H1 (cell line): ENCODE measurements around the gene WDR48. TPM values are rescaled to one million over a fixed set of nuclear protein-coding genes. Genes with fewer than 3 reads are reported as not detected.

Source experiments
- CTCF ChIA-PET: fragments of 300-600 bp; sonication (Branson Sonifier 250); formaldehyde crosslinking; loops from one replicate; lab custom pipeline; 2021; ENCODE audit not compliant: partially characterized antibody; lab: Charles Lee
- POLR2A ChIA-PET: fragments of 300-600 bp; sonication (Branson Sonifier 250); formaldehyde crosslinking; loops from one replicate; lab custom pipeline; 2021; ENCODE audit warnings: inconsistent platforms; ENCODE audit not compliant: partially characterized antibody; lab: Charles Lee
- DNase-seq, 2 experiments: peaks; one replicate each; pipeline versions ENCODE4 v3.0.0 to v3.0.0-alpha.2; 2010 to 2022; ENCODE audit warnings: low spot score in 2 of 2, low read depth in 1 of 2, mixed read lengths in 1 of 2
- FAIRE-seq: peaks from 2 replicates; lab custom pipeline; 2011; peaks lifted over from hg19 to GRCh38; lab: Jason Lieb, UNC
- H2AFZ ChIP-seq: 2 replicates; pipeline ENCODE4 v1.8.1; 2012; ENCODE audit warnings: low read length, inconsistent platforms
- H2AK5ac ChIP-seq: 2 replicates; pipeline ENCODE4 v1.6.1; 2013; ENCODE audit warnings: low read depth, low read length
- H2BK120ac ChIP-seq: replicated peaks from 2 replicates; pipeline ENCODE3; 2013; ENCODE audit warnings: low read depth, low read length, inconsistent platforms
- H2BK12ac ChIP-seq: 2 replicates; pipeline ENCODE4 v1.6.1; 2013; ENCODE audit warnings: low read depth, low read length
- H2BK15ac ChIP-seq: 2 replicates; pipeline ENCODE4 v1.6.1; 2013; ENCODE audit warnings: low read length
- H2BK20ac ChIP-seq: 2 replicates; pipeline ENCODE4 v1.6.1; 2013; ENCODE audit warnings: low read length
- H2BK5ac ChIP-seq: 2 replicates; pipeline ENCODE4 v1.6.1; 2013; ENCODE audit warnings: low read depth, low read length
- H3K14ac ChIP-seq: 2 replicates; pipeline ENCODE4 v1.6.1; 2013; ENCODE audit warnings: inconsistent platforms; ENCODE audit not compliant: insufficient read length
- H3K18ac ChIP-seq: 2 replicates; pipeline ENCODE4 v1.6.1; 2013; ENCODE audit warnings: low read length; ENCODE audit errors: extremely low read depth
- H3K23ac ChIP-seq: 2 replicates; pipeline ENCODE4 v1.6.1; 2013; ENCODE audit warnings: inconsistent platforms; ENCODE audit not compliant: insufficient read length
- H3K23me2 ChIP-seq: 2 replicates; pipeline ENCODE4 v1.6.1; 2013; ENCODE audit warnings: low read depth, low read length
- H3K27ac ChIP-seq: 2 replicates; pipeline ENCODE4 v1.6.1; 2011; ENCODE audit warnings: low read depth, low read length, inconsistent platforms
- H3K27me3 ChIP-seq, 4 experiments: replicated peaks in 1 of 4; 1 replicate in 1 of 4; 2 replicates in 3 of 4; pipeline versions ENCODE4 v1.6.1 to v1.8.1; 2011 to 2013; ENCODE audit warnings: low read length in 3 of 4, mild to moderate bottlenecking in 3 of 4, inconsistent platforms in 2 of 4, mixed read lengths in 2 of 4, moderate library complexity in 1 of 4; ENCODE audit not compliant: control insufficient read depth in 3 of 4, insufficient read depth in 3 of 4; ENCODE audit errors: extremely low read depth in 1 of 4
- H3K36me3 ChIP-seq, 4 experiments: 2 replicates each; pipeline versions ENCODE4 v1.6.1 to v1.8.1; 2011 to 2013; ENCODE audit warnings: mild to moderate bottlenecking in 4 of 4, low read length in 3 of 4, moderate library complexity in 2 of 4, control low read depth in 1 of 4, inconsistent platforms in 1 of 4; ENCODE audit not compliant: insufficient read depth in 4 of 4, control insufficient read depth in 2 of 4
- H3K4ac ChIP-seq: replicated peaks from 2 replicates; pipeline ENCODE3; 2013; ENCODE audit warnings: low read length, low read depth, mixed read lengths, inconsistent platforms; ENCODE audit not compliant: insufficient read length
- H3K4me1 ChIP-seq, 4 experiments: replicated peaks in 1 of 4; 1 replicate in 1 of 4; 2 replicates in 3 of 4; pipeline versions ENCODE4 v1.6.1 to v1.8.1; 2011 to 2013; ENCODE audit warnings: low read length in 3 of 4, inconsistent platforms in 2 of 4, mixed read lengths in 1 of 4; ENCODE audit not compliant: insufficient read depth in 4 of 4, control insufficient read depth in 3 of 4
- H3K4me2 ChIP-seq, 2 experiments: 2 replicates each; pipeline versions ENCODE4 v1.6.1 to v1.8.1; 2011 to 2013; ENCODE audit warnings: low read depth in 2 of 2, low read length in 2 of 2, control low read depth in 1 of 2, inconsistent platforms in 1 of 2, mild to moderate bottlenecking in 1 of 2; ENCODE audit not compliant: insufficient read depth in 1 of 2
- H3K4me3 ChIP-seq, 4 experiments: fragments of 200-600, 300-600 bp in 1 of 4; sonication (generic), shearing (Covaris generic), sonication (Bioruptor Twin) in 1 of 4; 2 replicates each; pipeline versions ENCODE4 v1.5.1 to v1.8.1; 2011 to 2016; ENCODE audit warnings: low read length in 4 of 4, low read depth in 3 of 4, control low read depth in 2 of 4, inconsistent platforms in 2 of 4, mild to moderate bottlenecking in 2 of 4, mixed read lengths in 1 of 4, moderate library complexity in 1 of 4; ENCODE audit not compliant: insufficient read depth in 2 of 4; ENCODE audit errors: extremely low read depth in 1 of 4
- H3K56ac ChIP-seq: replicated peaks from 2 replicates; pipeline ENCODE3; 2013; ENCODE audit warnings: low read depth, mild to moderate bottlenecking, mixed read lengths, low read length, inconsistent platforms; ENCODE audit not compliant: insufficient read length
- H3K79me1 ChIP-seq: 2 replicates; pipeline ENCODE4 v1.6.1; 2013; ENCODE audit warnings: low read depth, low read length, control low read depth
- H3K79me2 ChIP-seq, 2 experiments: 2 replicates each; pipeline versions ENCODE4 v1.6.1 to v1.8.1; 2012 to 2013; ENCODE audit warnings: low read length in 2 of 2, mild to moderate bottlenecking in 2 of 2, inconsistent platforms in 1 of 2; ENCODE audit not compliant: insufficient read depth in 2 of 2, control insufficient read depth in 1 of 2
- H3K9ac ChIP-seq, 4 experiments: replicated peaks in 1 of 4; 1 replicate in 1 of 4; 2 replicates in 3 of 4; pipeline versions ENCODE4 v1.6.1 to v1.8.1; 2011 to 2013; ENCODE audit warnings: low read depth in 3 of 4, low read length in 3 of 4, control low read depth in 2 of 4, mild to moderate bottlenecking in 2 of 4, moderate library complexity in 2 of 4, inconsistent platforms in 1 of 4; ENCODE audit errors: extremely low read depth in 1 of 4
- H3K9me3 ChIP-seq, 2 experiments: 2 replicates each; pipeline versions ENCODE4 v1.6.1 to v1.8.1; 2012 to 2013; ENCODE audit warnings: mild to moderate bottlenecking in 2 of 2, moderate library complexity in 2 of 2, control low read depth in 1 of 2, inconsistent platforms in 1 of 2, low read depth in 1 of 2, low read length in 1 of 2, mixed read lengths in 1 of 2; ENCODE audit not compliant: insufficient read depth in 2 of 2
- H4K20me1 ChIP-seq, 2 experiments: replicated peaks in 1 of 2; 2 replicates each; pipeline versions ENCODE3 to v1.8.1; 2011 to 2013; ENCODE audit warnings: inconsistent platforms in 2 of 2, low read length in 2 of 2, mild to moderate bottlenecking in 1 of 2; ENCODE audit not compliant: insufficient read depth in 2 of 2, control insufficient read depth in 1 of 2
- H4K5ac ChIP-seq: 2 replicates; pipeline ENCODE4 v1.6.1; 2013; ENCODE audit warnings: low read length, low read depth, mixed read lengths, inconsistent platforms; ENCODE audit not compliant: insufficient read length
- H4K8ac ChIP-seq: 2 replicates; pipeline ENCODE4 v1.8.0; 2013; ENCODE audit warnings: mild to moderate bottlenecking, moderate library complexity, low read length, inconsistent platforms; ENCODE audit not compliant: insufficient read depth; ENCODE audit errors: extremely low read depth
- H4K91ac ChIP-seq: replicated peaks from 2 replicates; pipeline ENCODE3; 2013; ENCODE audit warnings: low read length, mixed read lengths, inconsistent platforms; ENCODE audit not compliant: insufficient read length
- CTBP2 ChIP-seq: IDR thresholded peaks from 2 replicates; pipeline ENCODE4 v1.7.0; 2011; ENCODE audit warnings: borderline replicate concordance, mild to moderate bottlenecking, moderate library complexity, mixed read lengths, low read length; ENCODE audit not compliant: insufficient read depth, insufficient read length
- EGR1 ChIP-seq: IDR thresholded peaks from 2 replicates; pipeline ENCODE4 v1.6.1; 2011; ENCODE audit warnings: low read depth, low read length, borderline replicate concordance
- KDM4A ChIP-seq: IDR thresholded peaks from one replicate; pipeline ENCODE4 v1.7.1; 2012; ENCODE audit warnings: low read depth, mild to moderate bottlenecking, moderate library complexity, low read length, inconsistent platforms; ENCODE audit not compliant: severe bottlenecking
- RFX5 ChIP-seq: IDR thresholded peaks from 2 replicates; pipeline ENCODE4 v1.6.1; 2011; ENCODE audit warnings: low read depth, low read length, improper control_type of control experiment, borderline replicate concordance
- TCF12 ChIP-seq: IDR thresholded peaks from 2 replicates; pipeline ENCODE4 v1.6.1; 2011; ENCODE audit warnings: low read depth, mild to moderate bottlenecking, low read length
- WGBS, 2 experiments: shearing (Covaris generic) in 1 of 2; methylation state at CpG; one replicate each; pipeline versions ENCODE4 v1.1.6 to v1.1.7; 2013 to 2015; ENCODE audit warnings: low lambda C conversion rate in 2 of 2, mixed read lengths in 2 of 2, inconsistent platforms in 1 of 2, low coverage in 1 of 2, missing lambda C conversion rate in 1 of 2; ENCODE audit not compliant: insufficient replicate concordance in 2 of 2, insufficient coverage in 1 of 2, insufficient read length in 1 of 2; ENCODE audit errors: extremely low coverage in 1 of 2, missing lambda C conversion rate in 1 of 2; 5-methylcytosine and 5-hydroxymethylcytosine counted together
- polyA plus RNA-seq, 7 experiments: library from polyadenylated mRNA; depleted of rRNA in 3 of 7; stranded (reverse) in 5 of 7; unstranded in 2 of 7; fragments of >200 nt in 5 of 7; fragments of 200-250 nt in 2 of 7; gene quantifications; 1 replicate in 5 of 7; 2 replicates in 1 of 7; 4 replicates in 1 of 7; pipeline versions ENCODE4 v1.2.1 to v1.2.3, GENCODE V29; 2011 to 2013; ENCODE audit warnings: missing spikeins in 2 of 7, mixed read lengths in 2 of 7
- total RNA-seq: library from RNA; stranded (reverse); fragmentation: NEBNext Ultra II Directional; extraction: Animal tissue kit (Norgen Biotek cat#: 25700); gene quantifications from 2 replicates; pipeline ENCODE4 v1.2.1, GENCODE V29; 2021
- TF ChIP-seq, protein P1 (sequence below): IDR thresholded peaks from 2 replicates; pipeline ENCODE4 v1.6.1; 2012; ENCODE audit warnings: inconsistent platforms

The WDR48 gene
- total and polyA plus RNA-seq, 2 of the 8 experiments (the other 6 are each of a cell fraction or from before 2014, with no cell fraction given), result 21.2 to 54.1 TPM

DNA sequence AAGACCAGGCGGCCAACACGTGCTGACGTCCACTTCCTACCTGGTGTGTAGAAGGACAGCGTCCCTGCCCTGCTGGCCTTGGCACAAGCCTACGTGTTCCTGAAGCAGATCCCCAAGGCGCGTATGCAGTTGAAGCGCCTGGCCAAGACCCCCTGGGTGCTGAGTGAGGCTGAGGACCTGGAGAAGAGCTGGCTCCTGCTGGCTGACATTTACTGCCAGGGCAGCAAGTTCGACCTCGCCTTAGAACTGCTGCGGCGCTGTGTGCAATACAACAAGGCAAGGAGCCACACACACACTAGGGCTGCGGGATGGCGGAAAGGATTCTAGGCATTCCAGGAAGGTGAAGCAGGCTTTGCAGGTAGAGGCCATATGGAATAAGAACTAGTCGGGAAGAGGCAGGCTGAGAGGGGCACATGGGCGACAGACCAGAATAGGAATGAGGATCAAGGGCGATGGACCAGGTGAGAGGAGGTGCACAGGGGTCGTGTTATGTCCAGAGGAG lies 85.7 kb downstream of the WDR48 start:
- H3K23me2 ChIP-seq, result no peaks in the 10 kb centered on the region
- peaks cover 0 to 7% of the 10 kb centered on the region in 2 experiments for H4K20me1 ChIP-seq
- no peak overlapping the region for H2BK20ac ChIP-seq
- no peak overlapping the region for H2AK5ac ChIP-seq
- H3K4me2 ChIP-seq, result no peak overlapping the region
- H3K9me3 ChIP-seq, result no peaks in the 10 kb centered on the region
- H3K79me2 ChIP-seq, result no peaks in the 10 kb centered on the region
- no peak overlapping the region for H3K56ac ChIP-seq
- FAIRE-seq, result no peak
- POLR2A ChIA-PET, result interaction anchor here (1.1 to 3.3 kb wide), 3 partner anchors 10 to 21 kb away, joined by 3 to 13 read pairs (median 8); no protein-coding TSS in a partner anchor
- H3K36me3 ChIP-seq, result peaks cover 0 to 7% (median under 1%) of the 10 kb centered on the region in 4 experiments; a peak in 3 of 8 replicates
- no peaks in the 10 kb centered on the region for H3K27me3 ChIP-seq
- DNase-seq, result no peak
- no peak overlapping the region for H2BK5ac ChIP-seq
- H3K4me3 ChIP-seq, result no peak overlapping the region
- H4K91ac ChIP-seq, result no peak overlapping the region
- no peak overlapping the region for H2AFZ ChIP-seq
- H3K18ac ChIP-seq, result no peak overlapping the region
- H3K14ac ChIP-seq, result no peak overlapping the region
- no peaks in the 10 kb centered on the region; the same call in 1 of the 2 replicates for H3K79me1 ChIP-seq
- no peak overlapping the region for H2BK12ac ChIP-seq
- no peak overlapping the region for H2BK15ac ChIP-seq
- H4K8ac ChIP-seq, result no peak overlapping the region
- H4K5ac ChIP-seq, result no peak overlapping the region
- H3K23ac ChIP-seq, result no peak overlapping the region
- H3K9ac ChIP-seq, result no peak overlapping the region
- no peak overlapping the region for H3K27ac ChIP-seq
- no peak overlapping the region for H3K4ac ChIP-seq
- no peak overlapping the region for H2BK120ac ChIP-seq
- CTCF ChIA-PET, result interaction anchor here (1.2 to 6.8 kb wide), 6 partner anchors 9 to 154 kb away, joined by 3 to 43 read pairs (median 7); no protein-coding TSS in a partner anchor
- WGBS, 2 experiments, result 96% methylated on average over 18 of the region's 18 CpGs; no CpG with 5 or more reads in 1 of the 2 experiments
- H3K4me1 ChIP-seq, result peaks cover 0 to 3% (median 0%) of the 10 kb centered on the region in 4 experiments; a peak in 1 of 7 replicates
- TF ChIP-seq RFX5, result no peak
- no peak for TF ChIP-seq EGR1
- no peak for TF ChIP-seq CTBP2
- TF ChIP-seq TCF12, result no peak
- no peak for TF ChIP-seq KDM4A
- TF ChIP-seq, protein P1, sequence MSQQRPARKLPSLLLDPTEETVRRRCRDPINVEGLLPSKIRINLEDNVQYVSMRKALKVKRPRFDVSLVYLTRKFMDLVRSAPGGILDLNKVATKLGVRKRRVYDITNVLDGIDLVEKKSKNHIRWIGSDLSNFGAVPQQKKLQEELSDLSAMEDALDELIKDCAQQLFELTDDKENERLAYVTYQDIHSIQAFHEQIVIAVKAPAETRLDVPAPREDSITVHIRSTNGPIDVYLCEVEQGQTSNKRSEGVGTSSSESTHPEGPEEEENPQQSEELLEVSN, result no peak
